Fibroblast of mammary gland (primary cell): ENCODE measurements around the gene TNP2.

Source experiments
- DNase-seq: peaks from one replicate; pipeline ENCODE4 v3.0.0-alpha.2; 2010; ENCODE audit warnings: low read depth
- H3K4me3 ChIP-seq: 2 replicates; pipeline ENCODE4 v1.5.1; 2011; ENCODE audit warnings: low read depth, mild to moderate bottlenecking, low read length, moderate library complexity; ENCODE audit not compliant: control insufficient read depth
- TF ChIP-seq, protein P1 (sequence below): conservative IDR thresholded peaks from 2 replicates; pipeline ENCODE4 v1.5.1; 2011; ENCODE audit warnings: low read depth, low read length, inconsistent platforms; ENCODE audit not compliant: control insufficient read depth, insufficient read depth

Gene TNP2

DNA sequence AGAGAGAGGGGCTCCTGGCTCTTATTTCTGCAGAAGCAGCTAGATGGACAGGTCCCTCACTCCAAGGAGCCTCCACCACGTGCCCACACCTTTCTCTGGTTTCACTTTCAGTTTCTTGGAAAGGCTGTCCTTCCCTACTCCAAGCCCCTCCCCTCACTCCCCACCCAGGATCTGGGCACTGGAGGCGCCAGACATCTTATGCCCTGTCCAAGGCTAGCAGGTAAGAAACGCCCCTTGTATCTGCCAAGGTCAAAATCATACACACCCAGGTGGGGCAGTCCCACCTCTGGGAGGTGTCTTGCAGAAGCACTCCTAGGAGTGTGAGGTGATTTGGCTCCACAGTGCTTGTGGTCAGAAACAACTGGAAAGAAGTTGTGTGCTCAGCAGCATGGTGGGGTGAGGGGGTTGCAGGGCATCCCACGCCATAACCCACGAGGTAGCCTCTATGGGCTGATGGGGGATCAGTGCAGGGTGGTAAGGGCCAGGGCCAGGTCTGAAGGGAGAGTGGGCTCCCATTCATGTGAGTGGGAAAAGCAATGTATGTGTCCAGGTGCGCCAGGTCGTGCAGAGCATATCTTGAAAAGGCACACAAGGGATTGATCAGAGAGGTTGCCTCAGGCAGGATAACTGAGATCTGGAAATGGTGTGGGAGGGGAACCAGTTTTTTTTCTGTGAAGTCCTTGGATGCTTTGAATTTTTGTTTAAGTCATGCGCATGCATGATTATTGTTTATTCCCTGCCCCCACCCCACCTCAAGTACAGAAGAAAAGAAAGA lies 43.8 kb upstream of the TNP2 start:
- no peak overlapping the region for H3K4me3 ChIP-seq
- TF ChIP-seq, protein P1, sequence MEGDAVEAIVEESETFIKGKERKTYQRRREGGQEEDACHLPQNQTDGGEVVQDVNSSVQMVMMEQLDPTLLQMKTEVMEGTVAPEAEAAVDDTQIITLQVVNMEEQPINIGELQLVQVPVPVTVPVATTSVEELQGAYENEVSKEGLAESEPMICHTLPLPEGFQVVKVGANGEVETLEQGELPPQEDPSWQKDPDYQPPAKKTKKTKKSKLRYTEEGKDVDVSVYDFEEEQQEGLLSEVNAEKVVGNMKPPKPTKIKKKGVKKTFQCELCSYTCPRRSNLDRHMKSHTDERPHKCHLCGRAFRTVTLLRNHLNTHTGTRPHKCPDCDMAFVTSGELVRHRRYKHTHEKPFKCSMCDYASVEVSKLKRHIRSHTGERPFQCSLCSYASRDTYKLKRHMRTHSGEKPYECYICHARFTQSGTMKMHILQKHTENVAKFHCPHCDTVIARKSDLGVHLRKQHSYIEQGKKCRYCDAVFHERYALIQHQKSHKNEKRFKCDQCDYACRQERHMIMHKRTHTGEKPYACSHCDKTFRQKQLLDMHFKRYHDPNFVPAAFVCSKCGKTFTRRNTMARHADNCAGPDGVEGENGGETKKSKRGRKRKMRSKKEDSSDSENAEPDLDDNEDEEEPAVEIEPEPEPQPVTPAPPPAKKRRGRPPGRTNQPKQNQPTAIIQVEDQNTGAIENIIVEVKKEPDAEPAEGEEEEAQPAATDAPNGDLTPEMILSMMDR, result no peak
- DNase-seq, result peak; percentile 17

DNA sequence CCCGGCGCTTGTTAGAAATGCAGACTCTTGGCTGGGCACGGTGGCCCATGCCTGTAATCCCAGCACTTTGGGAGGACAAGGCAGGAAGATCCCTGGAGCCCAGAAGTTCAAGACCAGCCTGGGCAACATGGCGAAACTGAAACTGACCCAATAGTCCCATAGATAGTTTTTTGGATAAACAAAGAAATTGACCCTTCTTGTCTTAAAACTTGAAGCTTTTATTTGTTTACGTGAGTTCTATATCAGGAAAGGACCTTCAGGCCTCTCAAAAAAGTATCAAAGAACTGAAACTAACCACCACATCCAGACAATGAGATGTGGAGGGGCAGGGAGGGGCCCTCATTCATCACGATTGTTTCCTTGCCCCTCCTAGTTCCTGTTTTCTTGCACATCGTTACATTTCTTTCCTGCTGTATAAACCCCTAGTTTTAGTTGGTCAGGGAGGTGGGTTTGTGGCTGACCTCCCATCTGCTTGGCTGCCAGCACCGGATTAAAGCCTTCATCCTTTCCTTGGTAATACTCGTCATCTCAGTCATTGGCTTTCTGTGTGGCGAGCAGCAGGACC lies 42.0 kb upstream of the TNP2 start:
- no peak overlapping the region for H3K4me3 ChIP-seq
- TF ChIP-seq, protein P1, result no peak
- DNase-seq, result no peak

DNA sequence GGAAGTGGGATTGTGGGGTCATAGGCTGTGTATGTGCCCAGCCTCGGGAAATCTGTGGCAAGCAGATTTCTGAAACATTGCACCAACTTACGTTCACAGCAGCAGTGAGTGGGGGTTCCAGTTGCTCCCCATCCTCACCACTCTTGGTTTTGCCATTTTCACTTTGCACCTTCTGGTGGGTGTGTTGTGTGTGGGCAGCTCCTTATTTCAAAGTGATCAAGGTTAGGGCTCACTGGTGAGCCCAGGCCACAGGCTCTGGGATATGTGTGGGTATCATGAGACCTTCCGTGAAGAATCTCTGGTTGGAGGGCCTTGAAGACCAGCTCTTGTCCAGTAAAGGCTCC lies 41.5 kb upstream of the TNP2 start:
- DNase-seq, result no peak
- TF ChIP-seq, protein P1, result no peak
- H3K4me3 ChIP-seq, result no peak overlapping the region

DNA sequence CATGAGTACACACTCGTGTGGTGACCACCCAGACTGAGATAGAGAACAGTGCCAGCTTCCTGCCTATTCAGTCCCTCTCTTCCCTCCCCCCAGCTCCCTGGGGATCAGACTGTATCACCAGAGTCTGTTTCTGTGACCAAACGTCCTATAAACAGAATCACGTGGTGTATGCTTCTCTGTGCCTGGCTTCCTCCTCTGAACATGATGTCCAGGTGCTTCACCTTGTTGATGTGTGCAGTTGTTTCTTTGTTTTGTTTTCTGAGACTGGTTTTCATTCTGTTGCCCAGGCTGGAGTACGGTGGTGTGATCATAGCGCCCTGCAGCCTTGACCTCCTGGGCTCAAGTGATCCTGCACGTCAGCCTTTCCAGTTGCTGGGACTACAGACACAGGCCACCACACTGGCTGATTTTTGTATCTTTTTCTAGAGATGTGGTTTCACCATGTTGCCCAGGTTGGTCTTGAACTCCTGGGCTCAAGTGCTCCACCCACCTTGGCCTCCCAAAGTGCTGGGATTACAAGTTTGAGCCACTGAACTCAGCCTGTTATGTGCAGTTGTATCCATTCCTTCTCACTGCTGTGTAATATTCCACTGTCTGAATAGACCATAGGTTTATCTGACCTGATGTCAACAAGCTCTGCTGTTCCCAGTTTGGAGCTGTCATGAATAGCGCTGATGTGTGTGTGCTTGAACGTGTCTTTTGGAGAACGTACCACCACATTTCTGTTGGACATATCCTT lies 40.9 kb upstream of the TNP2 start:
- DNase-seq, result no peak
- TF ChIP-seq, protein P1, result no peak
- H3K4me3 ChIP-seq, result no peak overlapping the region

DNA sequence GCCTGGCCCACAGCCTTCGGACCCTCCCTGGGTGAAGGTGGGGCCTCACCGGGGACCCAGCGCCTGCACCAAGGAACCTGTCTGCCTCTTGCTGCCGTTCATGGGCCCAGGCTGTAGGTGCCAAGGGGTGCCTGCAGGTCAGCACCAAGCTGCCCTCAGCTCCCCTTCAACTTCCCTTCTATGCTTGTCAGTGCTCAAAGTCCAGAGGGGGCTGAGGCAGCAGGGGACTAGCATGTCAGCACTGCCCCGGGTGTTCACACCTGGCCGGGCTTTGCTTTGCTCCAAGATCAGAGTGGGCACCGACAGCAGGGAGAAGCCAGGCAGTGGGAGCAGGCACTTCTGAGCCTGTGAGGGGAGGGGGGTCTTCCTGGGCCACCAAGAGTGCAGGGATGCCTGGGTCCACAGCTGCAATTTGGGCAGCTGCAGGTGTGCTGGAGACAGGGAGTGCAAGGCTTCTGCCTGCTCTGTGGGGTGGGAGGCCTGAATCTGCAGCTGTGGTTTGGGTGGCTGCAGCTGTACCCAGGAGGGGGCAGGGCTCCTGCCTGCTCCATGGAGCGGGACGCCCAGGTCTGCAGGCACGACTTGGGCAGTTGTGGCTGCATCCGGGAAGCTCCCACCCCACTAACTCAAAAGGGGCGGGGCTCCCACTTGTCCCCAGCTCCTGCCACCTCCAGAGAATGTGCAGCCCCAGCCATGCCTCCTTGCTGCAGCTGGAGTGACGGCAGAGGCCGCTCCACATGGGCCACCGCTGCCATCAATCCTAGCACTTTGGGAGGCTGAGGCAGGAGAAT lies 39.6 kb upstream of the TNP2 start:
- no peak for DNase-seq
- no peak overlapping the region for H3K4me3 ChIP-seq
- TF ChIP-seq, protein P1, result no peak
